ENCODE data around the gene COA5. TPM values are rescaled to one million over a fixed set of nuclear protein-coding genes. Genes with fewer than 3 reads are reported as not detected.

The COA5 gene
- total and polyA plus RNA-seq, 4 donors = 20.2 to 60.7 (median 38.6) TPM

DNA sequence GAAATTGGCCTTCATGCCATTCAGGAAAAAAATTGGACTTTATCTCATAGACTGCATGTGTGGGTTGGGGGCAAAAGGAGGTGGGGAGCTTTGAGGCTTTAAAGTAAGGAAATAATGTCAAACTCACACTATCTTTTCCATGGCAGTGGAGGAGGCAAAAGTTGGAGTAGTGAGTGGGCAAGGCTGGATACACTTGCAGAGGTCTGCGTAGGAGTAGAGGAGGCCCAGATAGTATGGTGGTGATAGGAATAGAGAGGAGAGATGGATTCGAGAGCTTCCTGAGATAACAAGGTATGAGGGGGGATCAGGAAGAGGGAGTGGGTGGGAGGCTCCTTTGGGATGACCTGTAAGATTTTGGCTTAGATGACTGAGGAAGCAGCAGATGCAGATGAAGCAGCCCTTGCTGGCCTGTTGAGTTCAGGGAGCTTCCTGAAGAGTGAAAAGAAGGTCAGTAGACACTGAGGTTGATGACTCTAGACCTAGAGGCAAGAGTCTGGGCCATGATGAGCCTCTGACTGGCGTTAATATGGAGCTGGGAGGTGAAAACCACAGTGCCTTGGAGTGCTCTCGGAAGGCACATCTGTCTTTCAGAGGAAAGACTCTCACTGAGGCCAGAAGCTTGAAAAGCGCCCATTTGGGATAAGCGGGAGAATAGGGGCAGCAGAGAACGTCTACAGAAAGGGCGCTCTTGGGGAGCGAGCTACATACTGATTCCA, 5.9 kb upstream of the COA5 start:
- TF ChIP-seq, protein P1, sequence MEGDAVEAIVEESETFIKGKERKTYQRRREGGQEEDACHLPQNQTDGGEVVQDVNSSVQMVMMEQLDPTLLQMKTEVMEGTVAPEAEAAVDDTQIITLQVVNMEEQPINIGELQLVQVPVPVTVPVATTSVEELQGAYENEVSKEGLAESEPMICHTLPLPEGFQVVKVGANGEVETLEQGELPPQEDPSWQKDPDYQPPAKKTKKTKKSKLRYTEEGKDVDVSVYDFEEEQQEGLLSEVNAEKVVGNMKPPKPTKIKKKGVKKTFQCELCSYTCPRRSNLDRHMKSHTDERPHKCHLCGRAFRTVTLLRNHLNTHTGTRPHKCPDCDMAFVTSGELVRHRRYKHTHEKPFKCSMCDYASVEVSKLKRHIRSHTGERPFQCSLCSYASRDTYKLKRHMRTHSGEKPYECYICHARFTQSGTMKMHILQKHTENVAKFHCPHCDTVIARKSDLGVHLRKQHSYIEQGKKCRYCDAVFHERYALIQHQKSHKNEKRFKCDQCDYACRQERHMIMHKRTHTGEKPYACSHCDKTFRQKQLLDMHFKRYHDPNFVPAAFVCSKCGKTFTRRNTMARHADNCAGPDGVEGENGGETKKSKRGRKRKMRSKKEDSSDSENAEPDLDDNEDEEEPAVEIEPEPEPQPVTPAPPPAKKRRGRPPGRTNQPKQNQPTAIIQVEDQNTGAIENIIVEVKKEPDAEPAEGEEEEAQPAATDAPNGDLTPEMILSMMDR (IDR thresholded peaks at IDR 0.05; ENCODE audit: control extremely low read depth, extremely low read depth) = no peak
- no peak overlapping the region for H3K9ac ChIP-seq (ENCODE audit: insufficient read depth in 1 of 2, low read length in 2 of 2)
- WGBS, 2 donors = 96 to 99% methylated on average over 9 of the region's 9 CpGs
- H3K4me1 ChIP-seq (ENCODE audit: control insufficient read depth in 5 of 5, insufficient read depth in 5 of 5, low read length in 5 of 5) = peaks cover 2 to 15% (median 8%) of the 10 kb centered on the region in 5 donors
- no peaks in the 10 kb centered on the region for H3K9me3 ChIP-seq (ENCODE audit: control insufficient read depth in 4 of 4, insufficient read depth in 3 of 4, low read length in 3 of 4)
- peaks cover 20 to 38% (median 33%) of the 10 kb centered on the region in 4 donors for H3K36me3 ChIP-seq (ENCODE audit: control insufficient read depth in 4 of 4, insufficient read depth in 4 of 4, low read length in 4 of 4)
- H3K27ac ChIP-seq (ENCODE audit: low read depth in 1 of 2, low read length in 1 of 2) = no peak overlapping the region
- H3K27me3 ChIP-seq (ENCODE audit: control insufficient read depth in 3 of 3, insufficient read depth in 3 of 3, low read length in 2 of 3) = no peaks in the 10 kb centered on the region
- no peak for ATAC-seq (ENCODE audit: insufficient read depth, low FRiP score)
- DNase-seq = no peak
- H3K4me3 ChIP-seq = no peak overlapping the region

- peaks cover 5 to 24% (median 15%) of the 10 kb centered on the region in 4 donors for H3K36me3 ChIP-seq (ENCODE audit: control insufficient read depth in 4 of 4, insufficient read depth in 4 of 4, low read length in 4 of 4)
- H3K27ac ChIP-seq (ENCODE audit: low read depth in 1 of 2, low read length in 1 of 2) = peak overlapping the region; percentile 96 to 98
- DNase-seq (peak; percentile 52 to 56 (median 56)), ATAC-seq (ENCODE audit: insufficient read depth, low FRiP score) (no peak)
- H3K4me3 ChIP-seq = peak overlapping the region; percentile 100
- H3K4me1 ChIP-seq (ENCODE audit: control insufficient read depth in 5 of 5, insufficient read depth in 5 of 5, low read length in 5 of 5) = peaks cover 5 to 29% (median 16%) of the 10 kb centered on the region in 5 donors
- no peaks in the 10 kb centered on the region for H3K9me3 ChIP-seq (ENCODE audit: control insufficient read depth in 4 of 4, insufficient read depth in 3 of 4, low read length in 3 of 4)
- no peaks in the 10 kb centered on the region for H3K27me3 ChIP-seq (ENCODE audit: control insufficient read depth in 3 of 3, insufficient read depth in 3 of 3, low read length in 2 of 3)
- H3K9ac ChIP-seq (ENCODE audit: insufficient read depth in 1 of 2, low read length in 2 of 2) = peak overlapping the region; percentile 75 to 96
- TF ChIP-seq, protein P1 (IDR thresholded peaks at IDR 0.05; ENCODE audit: control extremely low read depth, extremely low read depth) = no peak
- 3 to 4% methylated on average over 29 of the region's 29 CpGs for WGBS, 2 donors
These were observed 771 bp upstream of the COA5 start for GRCh38 chr2:98608962-98609604.

GRCh38 chr2:98607741-98608115, 584 bp downstream of the COA5 start:
- H3K27ac ChIP-seq (ENCODE audit: low read depth in 1 of 2, low read length in 1 of 2) = peak overlapping the region; percentile 96 to 98
- H3K4me3 ChIP-seq = peak overlapping the region; percentile 100
- H3K27me3 ChIP-seq (ENCODE audit: control insufficient read depth in 3 of 3, insufficient read depth in 3 of 3, low read length in 2 of 3) = no peaks in the 10 kb centered on the region
- peaks cover 5 to 29% (median 16%) of the 10 kb centered on the region in 5 donors for H3K4me1 ChIP-seq (ENCODE audit: control insufficient read depth in 5 of 5, insufficient read depth in 5 of 5, low read length in 5 of 5)
- WGBS, 2 donors = 4% methylated on average over 7 of the region's 7 CpGs
- DNase-seq = peak in 2 of 3 donors; percentile 33 to 39
- H3K9me3 ChIP-seq (ENCODE audit: control insufficient read depth in 4 of 4, insufficient read depth in 3 of 4, low read length in 3 of 4) = no peaks in the 10 kb centered on the region
- H3K36me3 ChIP-seq (ENCODE audit: control insufficient read depth in 4 of 4, insufficient read depth in 4 of 4, low read length in 4 of 4) = peaks cover 0 to 14% (median 9%) of the 10 kb centered on the region in 4 donors
- TF ChIP-seq, protein P1 (IDR thresholded peaks at IDR 0.05; ENCODE audit: control extremely low read depth, extremely low read depth) = no peak
- peak overlapping the region; percentile 80 to 96 for H3K9ac ChIP-seq (ENCODE audit: insufficient read depth in 1 of 2, low read length in 2 of 2)
- ATAC-seq (ENCODE audit: insufficient read depth, low FRiP score) = peak; percentile 8
